HepG2 (cell line): ENCODE results near the gene XPO5. TPM values are rescaled to one million over a fixed set of nuclear protein-coding genes. Genes with fewer than 3 reads are reported as not detected.
A peak's percentile ranks its signal among the peaks of the same experiment; 100 is the strongest.

ENCODE experiments used
- CEBPB ChIP-seq: IDR thresholded peaks from 2 replicates; pipeline ENCODE4 v1.6.1; 2011; ENCODE audit warnings: low read depth, low read length, improper control_type of control experiment, borderline replicate concordance
- FOXJ3 ChIP-seq: sonication (generic); formaldehyde crosslinking; IDR thresholded peaks from 2 replicates; pipeline ENCODE4 v1.4.0; 2020; ENCODE audit warnings: missing genetic modification reagents, mild to moderate bottlenecking, borderline replicate concordance
- GATAD1 ChIP-seq: IDR thresholded peaks from 2 replicates; pipeline ENCODE4 v1.6.1; 2016; ENCODE audit warnings: missing genetic modification reagents, missing compliant biosample characterization
- JUND ChIP-seq: sonication (generic); formaldehyde crosslinking; IDR thresholded peaks from 2 replicates; pipeline ENCODE4 v1.8.0; 2022; ENCODE audit warnings: mild to moderate bottlenecking, missing genetic modification reagents
- NCOA1 ChIP-seq: sonication (generic); formaldehyde crosslinking; IDR thresholded peaks from 2 replicates; pipeline ENCODE4 v1.9.0; 2021; ENCODE audit warnings: missing genetic modification reagents
- SAP130 ChIP-seq: IDR thresholded peaks from 2 replicates; pipeline ENCODE4 v1.6.1; 2016; ENCODE audit warnings: low read depth
- SOX5 ChIP-seq: IDR thresholded peaks from 2 replicates; pipeline ENCODE4 v1.6.1; 2016; ENCODE audit warnings: borderline replicate concordance
- STAG1 ChIP-seq: sonication (generic); formaldehyde crosslinking; IDR thresholded peaks from 2 replicates; pipeline ENCODE4 v1.4.0; 2020; ENCODE audit warnings: missing genetic modification reagents
- TBX3 ChIP-seq: fragments of 450-650 bp; IDR thresholded peaks from 2 replicates; pipeline ENCODE4 v1.6.1; 2017; ENCODE audit warnings: antibody characterized with exemption, mild to moderate bottlenecking, inconsistent platforms, borderline replicate concordance
- ZBTB2 ChIP-seq: sonication (generic); formaldehyde crosslinking; IDR thresholded peaks from 2 replicates; pipeline ENCODE4 v1.8.0; 2022; ENCODE audit warnings: low read depth, missing genetic modification reagents
- ZBTB20 ChIP-seq: sonication (generic); formaldehyde crosslinking; IDR thresholded peaks from 2 replicates; pipeline ENCODE4 v1.8.1; 2023; ENCODE audit warnings: missing genetic modification reagents, low read depth, mild to moderate bottlenecking, borderline replicate concordance
- ZBTB8A ChIP-seq: sonication (generic); formaldehyde crosslinking; IDR thresholded peaks from 2 replicates; pipeline ENCODE4 v1.4.0; 2020; ENCODE audit warnings: mild to moderate bottlenecking, low read depth, missing genetic modification reagents, borderline replicate concordance
- ZFP36L1 ChIP-seq: sonication (generic); formaldehyde crosslinking; IDR thresholded peaks from 2 replicates; pipeline ENCODE4 v1.8.0; 2022; ENCODE audit warnings: mild to moderate bottlenecking, missing genetic modification reagents, moderate library complexity
- ZNF235 ChIP-seq: sonication (generic); formaldehyde crosslinking; IDR thresholded peaks from 2 replicates; pipeline ENCODE4 v1.8.1; 2023; ENCODE audit warnings: mild to moderate bottlenecking, missing genetic modification reagents, borderline replicate concordance
- ZNF33B ChIP-seq: sonication (generic); formaldehyde crosslinking; IDR thresholded peaks from 2 replicates; pipeline ENCODE4 v1.5.1; 2020; ENCODE audit warnings: mild to moderate bottlenecking, missing genetic modification reagents
- ZNF543 ChIP-seq: sonication (generic); formaldehyde crosslinking; IDR thresholded peaks from 2 replicates; pipeline ENCODE4 v1.4.0; 2020; ENCODE audit warnings: mild to moderate bottlenecking, missing genetic modification reagents
- ZNF547 ChIP-seq: sonication (generic); formaldehyde crosslinking; IDR thresholded peaks from 2 replicates; pipeline ENCODE4 v1.5.1; 2020; ENCODE audit warnings: mild to moderate bottlenecking, missing genetic modification reagents
- ZNF563 ChIP-seq: sonication (generic); formaldehyde crosslinking; IDR thresholded peaks from 2 replicates; pipeline ENCODE4 v1.8.0; 2022; ENCODE audit warnings: mild to moderate bottlenecking, moderate library complexity, missing genetic modification reagents
- ZNF691 ChIP-seq: sonication (generic); formaldehyde crosslinking; IDR thresholded peaks from 2 replicates; pipeline ENCODE4 v1.4.0; 2020; ENCODE audit warnings: missing genetic modification reagents, low read depth, mild to moderate bottlenecking, borderline replicate concordance
- ZNF749 ChIP-seq: sonication (generic); formaldehyde crosslinking; IDR thresholded peaks from 2 replicates; pipeline ENCODE4 v1.8.0; 2022; ENCODE audit warnings: mild to moderate bottlenecking, missing genetic modification reagents, moderate library complexity, borderline replicate concordance
- polyA plus RNA-seq, 8 experiments: library from polyadenylated mRNA; depleted of rRNA in 3 of 8; stranded (reverse) in 7 of 8; unstranded in 1 of 8; fragments of >200 nt; fragmentation: Illumina TruSeq in 4 of 8; extraction: Trizol in 4 of 8; gene quantifications; 2 replicates each; pipeline versions ENCODE4 v1.2.1 to v1.2.3, GENCODE V29; 2011 to 2016; ENCODE audit warnings: low read depth in 4 of 8, missing spikeins in 1 of 8, mixed read lengths in 1 of 8; ENCODE audit not compliant: insufficient read depth in 1 of 8
- total RNA-seq, 5 experiments: library from RNA; depleted of rRNA; stranded (reverse); fragments of >200 nt; fragmentation: Illumina TruSeq; extraction: Trizol; gene quantifications; 2 replicates each; pipeline ENCODE4 v1.2.3, GENCODE V29; 2016; ENCODE audit warnings: low read depth in 1 of 5
- TF ChIP-seq, protein P1 (sequence below): sonication (generic); formaldehyde crosslinking; IDR thresholded peaks from 2 replicates; pipeline ENCODE4 v1.5.1; 2020; ENCODE audit warnings: mild to moderate bottlenecking, moderate library complexity, missing genetic modification reagents
- TF ChIP-seq, protein P2 (sequence below): sonication (generic); formaldehyde crosslinking; conservative IDR thresholded peaks from 2 replicates; pipeline ENCODE4 v1.4.0; 2020; ENCODE audit warnings: missing genetic modification reagents
- TF ChIP-seq, protein P3 (sequence below): sonication (generic); formaldehyde crosslinking; conservative IDR thresholded peaks from 2 replicates; pipeline ENCODE4 v1.4.0; 2020; ENCODE audit warnings: missing genetic modification reagents

Gene XPO5
- total and polyA plus RNA-seq, 2 of the 13 experiments (the other 11 are each of a cell fraction or from before 2014, with no cell fraction given): 52.2 to 68.0 TPM

DNA sequence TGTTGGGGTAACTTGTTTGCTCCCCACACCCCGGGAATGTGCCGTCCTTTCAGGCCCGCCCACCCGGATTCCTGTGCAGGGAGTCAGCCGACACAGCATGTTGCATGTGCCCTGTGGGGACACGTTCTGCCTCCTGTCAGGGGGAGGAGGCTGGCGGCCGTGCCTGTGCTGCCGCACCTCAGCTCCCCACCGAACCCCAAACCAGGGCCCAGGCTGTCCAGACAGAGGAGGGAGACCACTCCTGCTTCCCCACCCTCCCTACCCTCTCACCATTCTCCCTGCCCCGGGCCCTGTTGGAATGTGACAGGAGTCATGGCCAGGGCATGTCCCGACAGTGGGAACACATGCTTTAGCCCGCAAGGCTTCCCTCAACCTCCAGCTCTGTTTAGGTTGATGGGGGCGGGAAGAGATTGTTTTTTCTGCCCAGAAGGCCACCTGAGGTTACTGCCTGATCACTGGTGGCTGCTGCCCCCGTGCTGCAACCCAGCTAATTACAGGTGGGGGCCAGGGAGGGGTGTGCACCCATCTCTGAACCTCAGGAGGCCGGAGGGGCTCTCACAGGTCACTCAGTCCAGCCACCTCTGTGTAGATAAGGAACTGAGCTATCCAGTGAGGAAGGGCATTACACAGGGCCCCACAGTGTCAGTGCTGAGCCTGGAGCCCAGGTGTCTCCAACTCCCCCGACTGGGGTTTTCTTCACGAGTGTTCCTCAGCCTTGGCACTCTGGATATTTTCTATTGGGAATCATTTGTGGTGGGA, 79.3 kb downstream of the XPO5 start (continued):
- no peak for TF ChIP-seq ZNF691
- no peak for TF ChIP-seq FOXJ3 (CRISPR knock-in tag)
- TF ChIP-seq TBX3: no peak
- TF ChIP-seq ZBTB2 (CRISPR knock-in tag): no peak
- TF ChIP-seq NCOA1 (CRISPR knock-in tag): no peak
- TF ChIP-seq CEBPB: no peak
- TF ChIP-seq ZNF33B (CRISPR knock-in tag): 0 out of 2 replicates have a peak, but pooled peaks have one; percentile 72
- peak; percentile 94 for TF ChIP-seq STAG1 (CRISPR knock-in tag)
- no peak; the same call in 1 of the 2 replicates for TF ChIP-seq ZNF235 (CRISPR knock-in tag)
- TF ChIP-seq SAP130 (CRISPR knock-in tag): peak; percentile 65
- TF ChIP-seq SOX5: peak; percentile 53
- 0 out of 2 replicates have a peak, but pooled peaks have one; percentile 35 for TF ChIP-seq GATAD1 (CRISPR knock-in tag)
- TF ChIP-seq ZNF543 (CRISPR knock-in tag): 0 out of 2 replicates have a peak, but pooled peaks have one; percentile 34
- TF ChIP-seq ZNF563 (CRISPR knock-in tag): peak; percentile 6; the same call in 1 of the 2 replicates
- TF ChIP-seq, protein P1, sequence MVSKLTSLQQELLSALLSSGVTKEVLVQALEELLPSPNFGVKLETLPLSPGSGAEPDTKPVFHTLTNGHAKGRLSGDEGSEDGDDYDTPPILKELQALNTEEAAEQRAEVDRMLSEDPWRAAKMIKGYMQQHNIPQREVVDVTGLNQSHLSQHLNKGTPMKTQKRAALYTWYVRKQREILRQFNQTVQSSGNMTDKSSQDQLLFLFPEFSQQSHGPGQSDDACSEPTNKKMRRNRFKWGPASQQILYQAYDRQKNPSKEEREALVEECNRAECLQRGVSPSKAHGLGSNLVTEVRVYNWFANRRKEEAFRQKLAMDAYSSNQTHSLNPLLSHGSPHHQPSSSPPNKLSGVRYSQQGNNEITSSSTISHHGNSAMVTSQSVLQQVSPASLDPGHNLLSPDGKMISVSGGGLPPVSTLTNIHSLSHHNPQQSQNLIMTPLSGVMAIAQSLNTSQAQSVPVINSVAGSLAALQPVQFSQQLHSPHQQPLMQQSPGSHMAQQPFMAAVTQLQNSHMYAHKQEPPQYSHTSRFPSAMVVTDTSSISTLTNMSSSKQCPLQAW (CRISPR knock-in tag): no peak
- no peak for TF ChIP-seq ZBTB8A (CRISPR knock-in tag)
- no peak for TF ChIP-seq ZNF749 (CRISPR knock-in tag)
- TF ChIP-seq, protein P2, sequence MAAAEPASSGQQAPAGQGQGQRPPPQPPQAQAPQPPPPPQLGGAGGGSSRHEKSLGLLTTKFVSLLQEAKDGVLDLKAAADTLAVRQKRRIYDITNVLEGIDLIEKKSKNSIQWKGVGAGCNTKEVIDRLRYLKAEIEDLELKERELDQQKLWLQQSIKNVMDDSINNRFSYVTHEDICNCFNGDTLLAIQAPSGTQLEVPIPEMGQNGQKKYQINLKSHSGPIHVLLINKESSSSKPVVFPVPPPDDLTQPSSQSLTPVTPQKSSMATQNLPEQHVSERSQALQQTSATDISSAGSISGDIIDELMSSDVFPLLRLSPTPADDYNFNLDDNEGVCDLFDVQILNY (CRISPR knock-in tag): no peak
- TF ChIP-seq JUND (CRISPR knock-in tag): no peak
- no peak for TF ChIP-seq ZFP36L1
- no peak for TF ChIP-seq ZNF547 (CRISPR knock-in tag)
- TF ChIP-seq ZBTB20 (CRISPR knock-in tag): no peak
- TF ChIP-seq, protein P3, sequence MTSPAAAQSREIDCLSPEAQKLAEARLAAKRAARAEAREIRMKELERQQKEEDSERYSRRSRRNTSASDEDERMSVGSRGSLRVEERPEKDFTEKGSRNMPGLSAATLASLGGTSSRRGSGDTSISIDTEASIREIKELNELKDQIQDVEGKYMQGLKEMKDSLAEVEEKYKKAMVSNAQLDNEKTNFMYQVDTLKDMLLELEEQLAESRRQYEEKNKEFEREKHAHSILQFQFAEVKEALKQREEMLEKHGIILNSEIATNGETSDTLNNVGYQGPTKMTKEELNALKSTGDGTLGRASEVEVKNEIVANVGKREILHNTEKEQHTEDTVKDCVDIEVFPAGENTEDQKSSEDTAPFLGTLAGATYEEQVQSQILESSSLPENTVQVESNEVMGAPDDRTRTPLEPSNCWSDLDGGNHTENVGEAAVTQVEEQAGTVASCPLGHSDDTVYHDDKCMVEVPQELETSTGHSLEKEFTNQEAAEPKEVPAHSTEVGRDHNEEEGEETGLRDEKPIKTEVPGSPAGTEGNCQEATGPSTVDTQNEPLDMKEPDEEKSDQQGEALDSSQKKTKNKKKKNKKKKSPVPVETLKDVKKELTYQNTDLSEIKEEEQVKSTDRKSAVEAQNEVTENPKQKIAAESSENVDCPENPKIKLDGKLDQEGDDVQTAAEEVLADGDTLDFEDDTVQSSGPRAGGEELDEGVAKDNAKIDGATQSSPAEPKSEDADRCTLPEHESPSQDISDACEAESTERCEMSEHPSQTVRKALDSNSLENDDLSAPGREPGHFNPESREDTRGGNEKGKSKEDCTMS (CRISPR knock-in tag): no peak
